ENCODE measurements around the gene FOXA2.

GRCh38 chr20:22560817-22561216, 23.6 kb downstream of the FOXA2 start:
- TF ChIP-seq CTCF (IDR thresholded peaks at IDR 0.05) (no peak), EZH2 (IDR thresholded peaks at IDR 0.05; ENCODE audit: borderline replicate concordance, insufficient read depth, low read depth, low read length, poor library complexity, severe bottlenecking) (no peak)
